HepG2 (cell line): Measurements from ENCODE around the gene TNFRSF18. TPM values are rescaled to one million over a fixed set of nuclear protein-coding genes. Genes with fewer than 3 reads are reported as not detected.
A peak's percentile ranks its signal among the peaks of the same experiment; 100 is the strongest.

Source experiments
- ATAC-seq: fragments of 200-7000 bp; cut with Tn5 transposase; 3 replicates; pipeline ENCODE4 v1.9.1; 2020; ENCODE audit warnings: mild to moderate bottlenecking, moderate library complexity
- BruUV-seq: library from RNA; stranded (reverse); fragments of 400-500 nt; replicated peaks from 2 replicates; lab custom pipeline; 2021; lab: Mats Ljungman, UMichigan
- CTCF ChIA-PET: fragments of 300-600 bp; formaldehyde crosslinking; extraction: SDS; loops from one replicate; lab custom pipeline; 2021; ENCODE audit warnings: low total read pairs, inconsistent platforms, low intra/inter-chr PET ratio; lab: Yijun Ruan, JAX
- POLR2A ChIA-PET: fragments of 350-600 bp; sonication (Branson Sonifier 250); formaldehyde crosslinking; loops from one replicate; lab custom pipeline; 2020; ENCODE audit warnings: antibody characterized with exemption, inconsistent platforms; lab: Yijun Ruan, JAX
- DNase-seq: peaks from one replicate; pipeline ENCODE4 v3.0.0-alpha.2; 2015; ENCODE audit warnings: low spot score
- FAIRE-seq: peaks from 3 replicates; lab custom pipeline; 2011; peaks lifted over from hg19 to GRCh38; lab: Jason Lieb, UNC
- H2AFZ ChIP-seq: one replicate; pipeline ENCODE4 v1.6.1; 2011; ENCODE audit warnings: low read length, inconsistent platforms
- H3K27ac ChIP-seq: fragments of 300-600 bp; 3 replicates; pipeline ENCODE4 v1.8.0; 2011; ENCODE audit warnings: mixed run types, mild to moderate bottlenecking, mixed read lengths, low read length, inconsistent platforms; ENCODE audit not compliant: insufficient read depth; ENCODE audit errors: extremely low read length
- H3K27me3 ChIP-seq, 2 experiments: fragments of 200-600 bp in 1 of 2; 2 replicates in 1 of 2; 3 replicates in 1 of 2; pipeline versions ENCODE4 v1.6.0 to v1.8.0; 2011; ENCODE audit warnings: low read length in 2 of 2, mild to moderate bottlenecking in 2 of 2, moderate library complexity in 2 of 2, inconsistent platforms in 1 of 2; ENCODE audit not compliant: insufficient read depth in 2 of 2, control insufficient read depth in 1 of 2
- H3K36me3 ChIP-seq, 2 experiments: fragments of 200-600 bp in 1 of 2; replicated peaks in 1 of 2; 2 replicates in 1 of 2; 3 replicates in 1 of 2; pipeline versions ENCODE4 v1.5.1 to v1.8.0; 2011; ENCODE audit warnings: low read length in 2 of 2, inconsistent platforms in 1 of 2; ENCODE audit not compliant: insufficient read depth in 2 of 2, control insufficient read depth in 1 of 2
- H3K4me1 ChIP-seq: 2 replicates; pipeline ENCODE4 v1.5.1; 2012; ENCODE audit warnings: low read length, inconsistent platforms; ENCODE audit not compliant: insufficient read depth
- H3K4me2 ChIP-seq: 2 replicates; pipeline ENCODE4 v1.6.0; 2011; ENCODE audit warnings: low read depth, low read length, inconsistent platforms
- H3K4me3 ChIP-seq, 3 experiments: fragments of 200-600 bp in 1 of 3; sonication (generic), shearing (Covaris generic) in 1 of 3; replicated peaks in 1 of 3; 2 replicates each; pipeline ENCODE4 v1.5.1; 2011 to 2016; ENCODE audit warnings: low read length in 3 of 3, inconsistent platforms in 2 of 3, low read depth in 2 of 3, mild to moderate bottlenecking in 2 of 3, control low read depth in 1 of 3, mixed read lengths in 1 of 3; ENCODE audit not compliant: insufficient read depth in 1 of 3
- H3K79me2 ChIP-seq: one replicate; pipeline ENCODE4 v1.6.1; 2011; ENCODE audit warnings: low read length, inconsistent platforms; ENCODE audit not compliant: insufficient read depth
- H3K9ac ChIP-seq: 2 replicates; pipeline ENCODE4 v1.6.0; 2011; ENCODE audit warnings: mild to moderate bottlenecking, low read depth, low read length, inconsistent platforms; ENCODE audit not compliant: insufficient read depth
- H3K9me3 ChIP-seq: 2 replicates; pipeline ENCODE4 v1.5.1; 2012; ENCODE audit warnings: mild to moderate bottlenecking, low read length
- H4K20me1 ChIP-seq: 2 replicates; pipeline ENCODE4 v1.6.0; 2011; ENCODE audit warnings: inconsistent platforms, mild to moderate bottlenecking, low read length, moderate library complexity; ENCODE audit not compliant: insufficient read depth
- AGO1 ChIP-seq: fragments of 200-400 bp; formaldehyde crosslinking; IDR thresholded peaks from 2 replicates; pipeline ENCODE4 v1.6.1; 2017; ENCODE audit warnings: mild to moderate bottlenecking, low read depth, low read length, moderate library complexity; ENCODE audit not compliant: poor library complexity, severe bottlenecking
- HCFC1 ChIP-seq: fragments of 150-350 bp; IDR thresholded peaks from 2 replicates; pipeline ENCODE4 v1.6.1; 2014; ENCODE audit warnings: low read depth, low read length
- NPAS2 ChIP-seq: sonication (generic); formaldehyde crosslinking; IDR thresholded peaks from 2 replicates; pipeline ENCODE4 v1.8.0; 2022; ENCODE audit warnings: mild to moderate bottlenecking, missing genetic modification reagents, borderline replicate concordance
- NR2F6 ChIP-seq, 2 experiments: IDR thresholded peaks; 2 replicates each; pipeline ENCODE4 v1.6.1; 2016; ENCODE audit warnings: antibody characterized with exemption in 1 of 2, mild to moderate bottlenecking in 1 of 2
- RBFOX2 ChIP-seq: fragments of 200-400 bp; formaldehyde crosslinking; IDR thresholded peaks from 2 replicates; pipeline ENCODE4 v1.6.1; 2017; ENCODE audit warnings: low read depth, mild to moderate bottlenecking, low read length
- TMF1 ChIP-seq: sonication (generic); formaldehyde crosslinking; IDR thresholded peaks from 2 replicates; pipeline ENCODE4 v1.8.1; 2022; ENCODE audit warnings: low read depth, missing genetic modification reagents
- ZMYM3 ChIP-seq: sonication (generic); formaldehyde crosslinking; IDR thresholded peaks from 2 replicates; pipeline ENCODE4 v1.5.1; 2020; ENCODE audit warnings: mild to moderate bottlenecking, missing genetic modification reagents
- ZNF687 ChIP-seq: sonication (generic); formaldehyde crosslinking; IDR thresholded peaks from 2 replicates; pipeline ENCODE4 v1.5.1; 2020; ENCODE audit warnings: mild to moderate bottlenecking, missing genetic modification reagents, moderate library complexity
- ZNF710 ChIP-seq: sonication (generic); formaldehyde crosslinking; IDR thresholded peaks from 2 replicates; pipeline ENCODE4 v1.5.0; 2020; ENCODE audit warnings: mild to moderate bottlenecking, missing genetic modification reagents, borderline replicate concordance
- WGBS: methylation state at CpG from one replicate; pipeline ENCODE4 v1.1.6; 2017; ENCODE audit warnings: low lambda C conversion rate; 5-methylcytosine and 5-hydroxymethylcytosine counted together
- in situ Hi-C: cut with HindIII; loops from 2 replicates; pipeline ENCODE4 v1.10.0; 2017; ENCODE audit warnings: low pct_unique_long_range_greater_than_20kb; ENCODE audit not compliant: extremely low pct_ligation_motif_present
- intact Hi-C: fragments of 100-400 bp; cut with micrococcal nuclease; formaldehyde crosslinking; loops from one replicate; pipeline ENCODE4 v1.10.0; 2022; ENCODE audit not compliant: unreplicated experiment
- polyA plus RNA-seq, 8 experiments: library from polyadenylated mRNA; depleted of rRNA in 3 of 8; stranded (reverse) in 7 of 8; unstranded in 1 of 8; fragments of >200 nt; fragmentation: Illumina TruSeq in 4 of 8; extraction: Trizol in 4 of 8; gene quantifications; 2 replicates each; pipeline versions ENCODE4 v1.2.1 to v1.2.3, GENCODE V29; 2011 to 2016; ENCODE audit warnings: low read depth in 4 of 8, missing spikeins in 1 of 8, mixed read lengths in 1 of 8; ENCODE audit not compliant: insufficient read depth in 1 of 8
- total RNA-seq, 5 experiments: library from RNA; depleted of rRNA; stranded (reverse); fragments of >200 nt; fragmentation: Illumina TruSeq; extraction: Trizol; gene quantifications; 2 replicates each; pipeline ENCODE4 v1.2.3, GENCODE V29; 2016; ENCODE audit warnings: low read depth in 1 of 5

The TNFRSF18 gene
- total and polyA plus RNA-seq, 2 of the 13 experiments (the other 11 are each of a cell fraction or from before 2014, with no cell fraction given): not detected

- Histone ChIP-seq H3K4me1 (peaks cover 15% of the 10 kb centered on the region), H3K9ac (no peak overlapping the region), H3K9me3 (no peaks in the 10 kb centered on the region), H3K79me2 (no peaks in the 10 kb centered on the region), H3K4me2 (no peak overlapping the region), H4K20me1 (no peaks in the 10 kb centered on the region), H3K27me3 (no peaks in the 10 kb centered on the region), H2AFZ (no peak overlapping the region), H3K4me3 (no peak overlapping the region), H3K36me3 (no peaks in the 10 kb centered on the region), H3K27ac (no peak overlapping the region)
- FAIRE-seq (no peak), ATAC-seq (no peak), DNase-seq (no peak)
- TF ChIP-seq RBFOX2: 0 out of 2 replicates have a peak, but pooled peaks have one; percentile 28
- no peak for TF ChIP-seq NR2F6 (IDR thresholded peaks at IDR 0.05)
- TF ChIP-seq NR2F6 (CRISPR knock-in tag; IDR thresholded peaks at IDR 0.05): no peak
- TF ChIP-seq HCFC1: no peak
- TF ChIP-seq ZMYM3 (CRISPR knock-in tag): no peak
- TF ChIP-seq NPAS2 (CRISPR knock-in tag): no peak
- no peak for TF ChIP-seq ZNF710 (CRISPR knock-in tag)
- TF ChIP-seq AGO1: peak; percentile 20
- 0 out of 2 replicates have a peak, but pooled peaks have one; percentile 7 for TF ChIP-seq ZNF687 (CRISPR knock-in tag)
- no peak for TF ChIP-seq TMF1
- no TSS peak for BruUV-seq
- CTCF ChIA-PET: no interaction called here
- 90% methylated on average over 5 of the region's 45 CpGs for WGBS
- in situ Hi-C loops: no loop called here
- POLR2A ChIA-PET: no interaction called here
- intact Hi-C loops: no loop called here
Observed at GRCh38 chr1:1245817-1246576, 39.6 kb upstream of the TNFRSF18 start.
